HG03196 (cell line): Measurements from ENCODE around the gene SH3GL1.

ENCODE experiments used
- ATAC-seq: cut with Tn5 transposase; IDR thresholded peaks from one replicate; pipeline ENCODE4 v1.9.1; 2021; ENCODE audit not compliant: unreplicated experiment

The SH3GL1 gene

DNA sequence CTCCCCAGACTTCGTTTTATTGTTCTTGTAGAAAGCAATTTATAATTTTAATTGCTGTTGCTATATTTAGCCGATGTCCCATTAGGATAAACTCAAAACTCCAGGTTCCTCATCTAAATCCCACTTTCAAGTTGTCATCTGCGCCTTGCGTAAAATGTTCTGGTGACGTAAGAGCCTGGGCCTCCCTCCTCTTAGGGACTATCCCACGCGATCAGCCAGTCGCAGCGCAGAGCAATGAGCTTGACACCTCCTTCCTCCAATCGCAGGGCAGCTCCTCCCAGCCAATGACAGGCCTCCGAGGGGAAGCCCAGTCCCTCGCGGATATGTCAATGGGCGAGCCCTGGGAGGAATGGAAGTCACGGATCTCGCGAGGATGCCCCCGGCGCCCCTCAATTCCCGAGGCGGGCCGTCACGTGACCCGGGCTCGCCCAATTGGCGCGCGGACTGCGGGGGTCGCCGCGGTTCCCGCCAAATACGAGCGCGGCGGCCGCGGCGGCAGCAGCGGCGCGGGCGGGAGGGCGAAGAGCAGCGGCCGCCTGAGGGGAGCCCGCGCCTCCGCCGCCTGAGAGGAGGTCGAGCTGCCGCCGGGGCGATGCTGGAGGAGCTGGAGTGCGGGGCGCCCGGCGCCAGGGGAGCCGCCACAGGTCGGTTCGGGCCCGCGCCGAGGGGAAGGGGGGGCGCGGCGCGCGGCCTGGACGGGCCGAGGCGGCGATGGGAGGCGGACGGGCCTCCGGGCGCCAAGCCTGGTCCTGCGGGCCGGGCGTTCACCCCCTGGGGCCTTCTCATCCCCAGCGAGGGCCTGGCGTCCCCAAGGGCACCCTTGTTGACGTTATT lies 2.0 kb upstream of the SH3GL1 start, which contains the start of gene CHAF1A:
Gene CHAF1A (plus strand): TSS at position 470 of the 834 bp plus-strand sequence. CDS start 123 bp downstream, at position 593.
- peak; percentile 80 for ATAC-seq

DNA sequence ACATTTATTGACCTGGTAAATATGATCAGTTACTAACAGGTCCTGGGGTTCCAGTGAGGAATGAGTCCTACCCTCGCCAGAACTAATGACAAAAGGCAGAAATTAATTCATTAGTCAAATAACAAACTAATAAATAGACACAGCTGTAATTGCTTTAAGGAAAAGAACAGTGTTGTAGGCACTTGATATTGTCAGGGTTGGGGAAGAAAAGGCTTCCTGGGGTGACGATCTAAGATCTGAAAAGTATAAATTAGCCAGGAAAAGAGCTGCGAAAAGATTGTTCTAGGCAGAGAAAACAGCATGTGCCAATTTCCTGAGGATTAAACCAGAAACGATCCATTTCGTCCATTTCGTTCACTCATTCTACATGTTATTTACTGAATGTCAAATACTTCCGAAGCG lies 1.4 kb upstream of the SH3GL1 start:
- no peak for ATAC-seq

DNA sequence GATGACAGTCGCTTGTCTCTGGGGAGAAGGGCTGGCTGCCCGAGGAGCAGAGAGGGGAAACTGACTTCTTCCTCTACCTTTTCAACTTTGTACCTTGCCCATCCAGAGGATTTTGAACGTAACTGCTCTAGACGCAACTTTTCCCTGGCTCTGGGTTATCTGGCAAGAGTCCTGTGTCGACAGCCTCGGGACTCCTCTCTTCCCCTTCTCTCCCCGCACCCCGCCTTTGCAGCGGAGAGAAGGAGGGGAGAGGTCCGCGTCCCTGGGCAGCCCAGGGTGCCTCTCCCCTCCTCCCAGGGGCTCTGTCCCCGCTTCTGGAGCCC lies 574 bp downstream of the SH3GL1 start:
- no peak for ATAC-seq

DNA sequence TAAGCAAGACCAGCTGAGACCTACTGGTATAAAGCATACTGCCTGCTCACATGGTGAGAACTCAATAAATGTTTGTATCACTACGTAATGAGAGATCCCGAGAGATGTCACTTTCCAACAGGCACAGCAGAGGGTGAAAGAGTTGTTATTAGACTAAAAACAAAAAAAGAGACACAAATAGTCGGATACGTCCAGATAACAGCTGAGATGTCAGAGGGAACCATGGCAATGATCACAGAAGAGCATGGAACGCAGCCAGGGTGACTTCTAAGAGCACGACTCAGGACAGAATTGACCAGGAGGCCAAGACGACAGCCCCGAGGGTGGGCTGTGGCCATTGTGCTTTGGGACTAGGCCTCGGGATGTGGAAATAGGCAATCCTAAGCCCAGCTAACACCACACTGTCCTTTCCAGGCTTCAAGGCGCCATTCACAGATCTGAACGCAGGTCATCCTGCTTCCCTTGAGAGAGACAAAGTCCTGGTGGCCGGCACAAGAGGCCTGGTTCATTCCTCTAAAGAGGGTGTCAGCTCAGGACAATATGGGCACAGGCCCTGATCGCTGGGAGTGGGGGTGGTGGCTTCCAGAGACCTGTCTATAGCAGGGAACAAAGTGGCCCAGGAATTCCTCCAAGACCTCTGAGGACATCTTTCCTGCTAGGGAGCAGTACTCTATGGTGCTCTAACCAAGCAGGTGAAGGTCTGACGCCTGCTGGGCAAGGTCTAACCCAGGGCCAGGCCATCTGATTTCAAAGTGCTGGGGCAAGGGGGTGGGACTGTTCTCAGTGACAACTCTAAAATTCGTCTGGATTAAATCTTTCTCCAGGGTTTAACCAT lies 3.2 kb downstream of the SH3GL1 start:
- no peak for ATAC-seq

DNA sequence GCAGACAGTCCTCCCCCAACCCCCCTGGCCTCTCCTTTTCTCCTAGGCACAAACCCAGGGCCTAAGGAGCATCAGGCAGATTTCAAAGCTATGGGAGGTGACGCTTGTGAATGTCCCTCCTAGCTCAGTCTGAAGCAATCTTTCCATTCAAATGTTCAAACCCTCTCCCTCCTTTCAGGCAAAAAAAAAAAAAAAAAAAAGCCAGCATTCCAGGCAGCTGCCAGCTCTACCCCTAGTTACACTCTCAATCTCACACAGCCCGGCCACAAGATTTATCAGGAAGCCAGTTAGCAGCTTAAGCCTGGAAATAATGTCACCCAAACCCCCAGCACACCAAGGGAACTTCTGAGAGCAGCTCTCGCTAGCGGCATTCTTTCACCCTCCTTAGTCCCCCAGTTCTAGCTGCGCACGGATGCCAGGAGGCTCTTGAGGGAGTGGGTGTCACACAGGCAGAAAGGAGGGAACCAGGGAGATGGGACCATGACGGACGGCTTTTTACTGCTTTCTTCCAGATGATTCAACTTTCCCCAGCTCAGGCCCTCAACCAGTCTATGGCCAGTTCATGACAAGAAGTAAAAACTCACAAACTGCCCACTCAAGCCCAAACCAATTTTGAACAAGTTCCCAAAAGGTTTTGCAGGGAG lies 6.3 kb downstream of the SH3GL1 start:
- ATAC-seq, result no peak

DNA sequence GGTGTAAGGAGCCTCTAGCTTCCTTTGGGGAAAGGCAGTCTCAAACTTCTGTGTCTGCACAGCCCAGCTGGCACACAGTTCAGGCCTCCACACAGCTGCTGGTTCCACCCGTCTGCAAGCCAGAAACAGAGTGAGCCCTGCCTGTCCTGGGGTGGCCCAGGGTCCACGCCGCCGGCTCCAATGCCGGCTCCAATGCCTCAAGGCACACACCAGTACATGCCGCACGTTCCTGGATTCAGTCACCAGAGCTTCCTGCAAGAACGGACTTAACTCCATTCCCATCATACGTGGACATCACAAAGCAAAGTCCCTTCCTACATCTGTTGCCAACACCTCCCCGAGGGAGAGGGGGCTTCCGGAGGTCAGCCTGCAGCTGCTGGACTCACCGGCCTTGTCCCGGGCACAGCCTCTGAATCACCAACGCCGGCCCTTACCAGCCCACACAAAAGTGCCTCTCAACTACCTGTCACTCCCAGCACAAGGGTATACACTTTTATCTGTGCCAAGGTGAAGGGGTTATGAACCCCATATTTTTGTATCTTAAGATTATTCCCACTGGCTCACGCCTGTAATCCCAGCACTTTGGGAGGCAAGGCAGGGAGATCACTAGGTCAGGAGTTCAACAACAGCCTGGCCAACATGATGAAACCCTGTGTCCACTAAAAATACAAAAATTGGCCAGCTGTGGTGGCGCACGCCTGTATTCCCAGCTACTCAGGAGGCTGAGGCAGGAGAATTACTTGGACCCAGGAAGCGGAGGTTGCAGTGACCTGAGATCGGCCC lies 8.5 kb downstream of the SH3GL1 start:
- ATAC-seq, result no peak

DNA sequence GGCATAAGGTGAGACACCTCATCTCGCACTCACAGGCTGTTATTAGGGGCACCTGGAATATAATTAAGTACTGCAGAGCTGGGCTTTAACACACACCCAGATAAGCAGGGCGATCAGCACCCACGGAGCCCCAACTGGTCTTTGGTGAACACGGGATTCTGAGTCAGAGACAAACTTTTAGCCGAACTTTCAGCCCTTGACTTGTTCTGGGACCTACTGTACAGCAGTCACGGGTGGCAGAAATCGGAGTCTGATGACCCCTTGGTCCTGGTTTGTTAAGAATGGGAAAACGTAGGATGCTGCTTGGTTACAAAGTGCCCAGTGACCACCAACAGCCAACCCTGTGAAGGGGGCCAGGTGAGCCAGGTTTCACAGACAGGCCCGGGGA lies 9.0 kb downstream of the SH3GL1 start:
- no peak for ATAC-seq

DNA sequence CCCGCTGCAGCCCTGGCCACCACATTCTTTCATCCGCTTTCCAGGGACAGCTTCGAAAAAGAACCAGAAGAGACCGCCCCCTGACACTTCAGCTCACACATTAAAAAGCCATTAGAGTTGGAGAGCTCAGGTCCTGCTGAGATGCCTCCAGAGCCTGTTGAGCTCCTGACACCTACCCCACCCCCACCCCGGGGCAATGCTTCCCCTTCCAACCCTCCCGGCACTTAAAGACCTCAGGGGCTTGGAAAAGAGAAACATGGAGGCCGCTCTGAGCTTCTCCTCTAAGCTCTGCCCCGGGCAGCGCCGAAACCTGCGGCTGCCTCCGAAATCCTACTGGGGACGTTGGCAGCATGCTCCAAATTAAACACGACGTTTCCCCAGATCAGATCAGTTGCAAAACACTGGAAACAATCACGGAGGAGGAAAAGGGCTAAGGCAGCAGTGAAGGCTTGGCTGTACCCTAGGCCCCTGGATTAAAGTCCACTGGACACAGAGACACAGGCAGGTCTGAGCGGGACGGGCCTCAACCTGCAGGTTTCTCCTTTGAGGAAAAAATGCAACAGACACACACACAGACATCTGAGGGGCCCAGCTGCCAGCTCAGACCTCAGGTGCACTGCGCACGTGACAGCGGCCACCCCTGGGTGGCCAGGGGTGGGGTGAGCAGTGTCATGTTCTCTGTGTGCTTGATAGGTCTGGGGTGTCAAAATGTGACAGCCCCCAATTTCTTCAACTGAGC lies 9.6 kb downstream of the SH3GL1 start:
- no peak for ATAC-seq

DNA sequence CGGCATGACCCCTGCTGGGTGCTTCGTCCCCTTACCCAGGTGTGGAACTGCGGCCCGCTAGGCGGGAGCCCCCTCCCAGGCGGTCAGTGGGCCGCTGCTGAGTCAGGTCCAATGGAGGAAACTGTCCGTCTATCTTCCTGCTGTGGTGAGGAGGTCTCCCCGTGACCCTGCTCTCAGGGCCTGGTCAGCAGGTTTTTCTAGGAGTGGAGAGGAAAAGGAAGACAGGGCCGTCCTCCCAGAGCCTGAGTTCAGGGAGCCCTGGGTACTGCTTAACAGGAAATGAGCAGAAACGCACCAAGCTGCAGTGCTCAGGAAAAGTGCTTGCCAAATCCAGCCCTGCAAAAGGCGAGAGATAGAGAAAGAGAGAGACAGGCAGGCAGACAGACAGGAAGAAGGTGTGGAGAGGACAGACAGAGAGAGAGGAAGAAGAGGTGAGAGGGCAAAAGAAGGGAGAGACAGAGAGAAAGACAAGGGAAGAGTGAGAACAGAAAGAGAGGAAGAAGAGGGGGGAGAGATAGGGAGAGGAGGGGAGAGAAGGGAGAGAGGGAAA lies 10.3 kb downstream of the SH3GL1 start:
- no peak for ATAC-seq

DNA sequence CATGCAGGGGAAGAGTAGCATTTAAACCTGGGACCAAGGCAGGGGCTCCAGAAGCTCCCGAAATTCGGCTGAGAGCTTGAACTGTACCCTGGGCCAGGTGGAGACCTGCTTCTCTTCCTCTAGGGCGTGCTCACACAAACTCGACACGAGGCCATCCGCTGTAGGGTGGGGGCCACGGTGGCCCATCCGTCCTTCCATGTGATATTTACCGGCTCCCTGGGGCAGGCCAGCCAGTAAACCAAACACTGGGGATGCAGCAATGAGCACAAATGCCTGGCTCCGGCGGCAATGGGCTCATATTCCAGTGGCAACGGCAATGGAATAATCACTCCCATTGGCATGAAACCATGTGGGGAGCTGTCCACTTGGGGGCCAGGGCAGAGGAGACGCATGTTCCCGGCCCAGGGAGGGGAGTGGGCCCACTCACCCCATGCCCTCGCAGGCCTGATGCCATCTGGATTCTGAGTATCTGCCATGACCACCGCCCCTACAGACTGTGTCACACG lies 10.8 kb downstream of the SH3GL1 start:
- ATAC-seq, result no peak

DNA sequence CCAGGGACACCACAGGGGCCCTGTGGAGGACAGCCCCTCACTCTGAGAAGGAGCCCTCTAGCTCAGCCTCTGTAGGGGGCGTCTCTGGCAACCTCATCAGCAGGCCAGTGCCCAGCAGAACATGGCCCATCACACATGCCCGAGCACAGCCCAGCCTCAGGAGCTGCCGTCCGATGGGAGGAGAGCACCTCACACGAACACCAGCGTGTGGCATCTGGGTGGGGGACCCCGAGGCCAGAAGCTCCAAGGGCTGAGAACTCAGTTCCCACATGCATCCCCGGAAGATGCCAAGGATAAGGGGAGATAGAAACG lies 11.3 kb downstream of the SH3GL1 start:
- ATAC-seq, result no peak

DNA sequence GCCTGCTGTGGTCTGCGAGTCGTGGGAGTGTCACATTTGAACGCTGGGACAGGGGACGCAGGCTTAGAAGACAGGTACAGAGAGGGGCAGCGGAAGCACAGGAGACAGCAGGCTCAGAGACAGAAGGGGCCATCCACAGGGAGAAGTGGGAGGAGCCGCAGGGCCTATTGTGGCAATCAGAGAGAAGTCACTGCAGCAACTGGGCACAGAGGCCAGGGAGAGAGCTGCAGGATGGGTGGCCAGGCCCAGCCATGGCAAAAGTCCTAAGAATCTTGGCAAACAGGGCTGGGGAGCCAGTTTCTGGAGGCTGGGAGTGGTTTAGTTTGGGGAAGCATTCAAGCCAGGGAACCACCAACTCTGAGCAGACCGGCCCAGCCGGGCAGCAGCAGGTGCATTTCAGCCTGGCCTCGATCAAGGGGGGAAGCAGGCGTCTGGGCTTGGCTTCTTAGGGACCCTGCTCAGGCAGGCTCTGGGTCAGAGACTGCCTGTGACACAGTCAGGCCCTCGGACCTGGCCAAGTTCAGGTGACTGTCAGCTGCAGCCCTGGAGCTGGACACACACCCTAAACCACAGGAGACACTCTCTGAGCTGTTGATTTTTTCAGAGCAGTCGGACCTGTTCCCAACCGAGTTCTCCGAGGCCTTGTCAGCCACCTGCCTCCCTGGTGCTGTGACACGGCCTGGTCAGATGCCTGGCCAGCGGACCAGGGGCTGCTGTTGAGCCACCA lies 11.8 kb downstream of the SH3GL1 start:
- ATAC-seq, result no peak

DNA sequence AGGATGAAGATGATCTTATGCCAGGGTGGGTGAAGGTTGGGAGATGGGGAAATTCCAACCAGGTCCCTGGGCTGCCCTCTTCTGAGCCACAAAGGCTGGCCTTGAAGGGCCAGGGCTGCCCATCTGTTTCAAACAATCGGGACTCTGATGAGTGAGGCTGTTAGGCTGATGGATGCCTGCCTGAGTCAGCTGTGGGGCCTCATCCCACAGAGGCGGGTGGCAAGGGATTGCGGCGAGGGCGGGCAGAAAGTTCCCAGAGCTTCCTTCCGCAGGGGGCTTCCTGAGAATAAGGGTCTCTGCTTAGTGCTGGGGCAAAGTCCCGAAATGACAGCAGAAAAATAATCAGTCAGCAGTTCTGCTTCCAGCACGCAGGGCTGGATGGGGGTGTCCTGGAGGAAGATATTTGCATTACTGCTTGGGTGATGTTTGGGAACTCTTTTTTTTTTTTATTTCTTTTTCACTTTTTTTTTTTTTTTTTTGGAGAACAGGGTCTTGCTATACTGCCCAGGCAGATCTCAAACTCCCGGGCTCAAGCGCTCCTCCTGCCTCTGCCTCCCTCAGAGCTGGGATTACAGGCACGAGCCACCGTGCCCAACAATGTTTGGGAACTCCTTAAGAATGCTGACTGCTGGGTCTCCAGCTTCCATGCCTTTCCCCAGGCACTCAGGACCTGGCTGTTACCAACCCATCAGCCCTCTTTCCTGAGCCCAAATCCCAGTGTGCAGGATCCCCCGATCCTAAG lies 14.1 kb downstream of the SH3GL1 start:
- no peak for ATAC-seq

DNA sequence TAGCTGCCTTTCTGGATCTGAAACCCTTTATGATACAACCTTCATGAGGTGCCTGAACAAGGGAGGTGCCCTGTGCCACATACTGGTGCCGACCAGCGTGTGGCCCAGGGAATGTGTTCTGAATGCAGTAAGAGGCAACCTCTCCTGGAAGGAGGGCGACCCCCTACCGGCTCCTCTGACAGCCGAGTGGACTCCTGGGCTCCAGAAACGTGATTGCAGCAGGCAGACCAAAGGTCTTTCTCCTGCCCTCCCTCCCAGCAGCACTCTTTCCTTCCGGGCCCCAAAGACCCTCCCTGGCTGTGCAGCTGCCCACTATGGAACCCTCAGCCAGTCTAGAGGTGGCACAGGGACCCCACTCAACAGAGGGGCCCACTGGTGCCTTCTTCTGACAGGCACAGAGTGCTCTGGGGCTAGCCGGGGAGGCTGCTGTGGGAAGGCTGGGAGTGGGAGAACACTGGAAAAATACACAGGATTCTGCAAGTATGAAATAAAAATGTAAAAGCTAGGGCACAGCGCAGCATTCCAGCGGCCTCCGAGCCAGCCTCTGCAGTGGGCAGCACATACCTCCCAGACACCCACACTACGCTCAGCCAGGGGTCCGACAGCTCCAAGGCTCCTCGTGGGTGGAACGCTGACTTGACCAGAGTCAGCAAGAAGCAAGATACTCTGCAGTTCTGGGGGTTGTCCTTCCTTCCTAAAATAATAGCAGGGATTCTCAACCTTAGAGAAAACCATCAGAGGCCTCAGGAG lies 14.9 kb downstream of the SH3GL1 start:
- no peak for ATAC-seq

DNA sequence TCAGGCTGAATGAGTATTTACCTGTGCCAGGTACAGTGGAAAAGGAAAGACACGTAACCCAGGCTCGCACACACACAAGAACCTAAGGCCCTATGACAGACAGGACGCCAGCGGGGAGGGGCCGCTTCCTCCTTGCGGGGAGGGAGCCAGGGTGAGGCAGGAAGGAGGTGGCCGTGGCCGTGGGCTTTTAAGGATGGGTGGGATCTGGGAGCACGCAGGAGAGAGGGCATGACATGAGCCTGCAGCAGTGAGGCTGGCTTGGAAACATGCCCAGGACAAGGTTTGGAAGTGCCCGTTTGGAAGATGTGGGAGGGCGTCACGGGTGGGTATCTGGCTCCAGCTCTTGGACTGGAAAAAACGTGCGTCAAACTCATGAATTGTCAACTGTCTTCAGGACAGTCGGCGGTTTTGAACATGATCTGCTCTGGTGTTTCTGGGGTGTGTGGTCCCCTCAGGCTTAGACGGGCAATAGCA lies 20.1 kb downstream of the SH3GL1 start:
- ATAC-seq, result no peak

DNA sequence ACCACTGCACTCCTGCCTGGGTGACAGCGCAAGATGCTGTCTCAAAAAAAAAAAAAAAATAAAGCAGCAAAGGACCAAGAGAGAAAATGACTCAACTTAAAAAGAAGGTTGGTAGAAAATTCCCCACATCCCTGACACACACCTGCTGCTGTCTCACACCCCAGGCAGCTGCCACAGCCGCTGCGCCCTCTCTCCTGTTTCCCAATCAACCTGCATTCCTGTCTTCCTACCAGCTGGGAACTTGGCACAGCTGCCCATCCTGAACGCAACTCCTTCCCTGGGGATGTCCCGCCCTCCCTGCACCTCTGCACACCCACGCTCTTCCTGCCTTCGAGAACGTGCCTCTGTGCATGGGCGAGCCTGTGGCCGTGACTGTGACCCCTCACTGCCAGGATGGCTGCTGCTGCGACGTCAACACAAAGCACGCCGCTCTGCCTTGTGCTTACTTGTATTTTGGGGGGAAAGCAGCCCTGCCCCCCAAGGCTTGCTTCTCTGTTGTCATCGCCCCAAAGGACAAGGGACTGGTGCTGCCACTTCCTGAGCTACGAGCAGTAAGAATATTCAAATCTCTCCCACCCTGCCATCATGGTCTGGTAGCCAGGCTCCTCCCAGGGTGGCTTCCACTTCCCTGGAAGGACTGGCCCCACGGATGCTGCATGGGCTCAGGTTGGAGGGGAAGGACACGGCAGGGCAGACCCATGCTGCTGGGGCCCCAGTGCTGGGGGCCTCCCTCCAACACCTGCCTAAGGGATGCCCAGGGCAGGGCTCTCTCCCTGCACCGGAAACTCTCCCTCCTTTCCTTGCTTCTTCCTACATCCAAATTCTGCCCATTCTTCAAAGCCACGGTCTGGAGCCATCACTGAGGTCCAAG lies 20.7 kb downstream of the SH3GL1 start:
- no peak for ATAC-seq

DNA sequence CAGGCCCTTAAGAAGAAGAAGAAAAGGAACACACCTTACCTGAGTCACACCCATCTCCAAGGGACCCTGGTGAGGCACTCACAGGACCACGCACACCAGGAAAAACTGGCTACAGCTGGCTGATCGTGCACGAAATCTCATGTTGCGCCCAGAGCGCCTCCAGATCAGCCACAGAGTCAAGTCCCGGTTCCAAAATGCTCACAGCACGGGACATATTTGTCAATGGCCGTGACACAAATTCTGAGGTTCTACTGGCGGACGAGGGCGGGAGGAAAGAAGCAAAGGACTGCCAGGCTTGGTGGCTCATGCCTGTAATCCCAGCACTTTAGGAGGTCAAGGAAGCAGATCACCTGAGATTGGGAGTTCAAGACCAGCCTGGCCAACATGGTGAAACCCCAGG lies 21.5 kb downstream of the SH3GL1 start:
- no peak for ATAC-seq
